Kidney glomerular epithelial cell (primary cell): ENCODE results near the gene C1orf159.
"Not testable (repeated sequence)": the region's sequence is repeated elsewhere in the genome, so short reads cannot be mapped to it uniquely, and the experiment has no call there.

ENCODE experiments used
- DNase-seq: peaks from one replicate; lab custom pipeline; 2025; lab: John Stamatoyannopoulos, UW

The C1orf159 gene

GRCh38 chr1:1118011-1118875 lies 2.4 kb upstream of the C1orf159 start:
- no peak for DNase-seq

- no peak for DNase-seq
Measured at GRCh38 chr1:1117469-1117831, 1.6 kb upstream of the C1orf159 start.

GRCh38 chr1:1116701-1117468 lies 996 bp upstream of the C1orf159 start:
- DNase-seq = no peak

- DNase-seq = no peak
Measured at GRCh38 chr1:1115136-1115785, 628 bp downstream of the C1orf159 start.

GRCh38 chr1:1114431-1114830 lies 1.5 kb downstream of the C1orf159 start:
- DNase-seq = no peak

GRCh38 chr1:1112237-1112985 lies 3.5 kb downstream of the C1orf159 start:
- DNase-seq = no peak

- no peak for DNase-seq
Measured at GRCh38 chr1:1111516-1112236, 4.2 kb downstream of the C1orf159 start.

- DNase-seq = no peak
Measured at GRCh38 chr1:1110561-1110971, 5.3 kb downstream of the C1orf159 start.

- DNase-seq = no peak
Measured at GRCh38 chr1:1109743-1110142, 6.1 kb downstream of the C1orf159 start.

- DNase-seq = no peak
Measured at GRCh38 chr1:1106510-1107221, 9.2 kb downstream of the C1orf159 start.

GRCh38 chr1:1104152-1104551 lies 11.7 kb downstream of the C1orf159 start:
- not testable (repeated sequence) for DNase-seq

GRCh38 chr1:1101503-1101902 lies 14.4 kb downstream of the C1orf159 start:
- DNase-seq = no peak

- DNase-seq = no peak
Measured at GRCh38 chr1:1100296-1100695, 15.6 kb downstream of the C1orf159 start.

- no peak for DNase-seq
Measured at GRCh38 chr1:1099506-1100183, 16.2 kb downstream of the C1orf159 start.

- no peak for DNase-seq
Measured at GRCh38 chr1:1098681-1099421, 17.0 kb downstream of the C1orf159 start.

- not testable (repeated sequence) for DNase-seq
Measured at GRCh38 chr1:1096136-1096535, 19.8 kb downstream of the C1orf159 start.

GRCh38 chr1:1094981-1095380 lies 20.9 kb downstream of the C1orf159 start:
- no peak for DNase-seq

- no peak for DNase-seq
Measured at GRCh38 chr1:1093610-1093943, 22.3 kb downstream of the C1orf159 start.

- DNase-seq = no peak
Measured at GRCh38 chr1:1092894-1093609, 22.8 kb downstream of the C1orf159 start.
